GM20000 (cell line): ENCODE measurements around the gene DTNB.

Experiments used
- DNase-seq: peaks from one replicate; pipeline ENCODE4 v3.0.0; 2012; ENCODE audit warnings: low spot score
- CTCF ChIP-seq: IDR thresholded peaks from 2 replicates; pipeline ENCODE4 v1.5.1; 2012; ENCODE audit warnings: mild to moderate bottlenecking, control low read depth; ENCODE audit errors: extremely low read depth, missing control alignments

Gene DTNB

GRCh38 chr2:25684577-25685473 lies 11.4 kb upstream of the DTNB start:
- DNase-seq: no peak
- TF ChIP-seq CTCF: no peak

- TF ChIP-seq CTCF: no peak
- no peak for DNase-seq
Observed at GRCh38 chr2:25682082-25682481, 8.7 kb upstream of the DTNB start.

GRCh38 chr2:25677877-25678276 lies 4.5 kb upstream of the DTNB start:
- no peak for TF ChIP-seq CTCF
- DNase-seq: no peak

GRCh38 chr2:25674077-25674362 lies 643 bp upstream of the DTNB start:
- no peak for TF ChIP-seq CTCF
- no peak for DNase-seq

- DNase-seq: peak; percentile 83
- no peak for TF ChIP-seq CTCF
Observed at GRCh38 chr2:25672494-25673299, 680 bp downstream of the DTNB start.

- no peak for TF ChIP-seq CTCF
- DNase-seq: no peak
Observed at GRCh38 chr2:25671622-25672021, 1.8 kb downstream of the DTNB start.

- DNase-seq: no peak
- no peak for TF ChIP-seq CTCF
Observed at GRCh38 chr2:25669520-25669919, 3.9 kb downstream of the DTNB start.
